HG02938 (cell line): ENCODE data around the gene RPS3.

Experiments used
- ATAC-seq: cut with Tn5 transposase; IDR thresholded peaks from one replicate; pipeline ENCODE4 v1.9.1; 2021; ENCODE audit warnings: mild to moderate bottlenecking, moderate library complexity; ENCODE audit not compliant: unreplicated experiment

Gene RPS3

GRCh38 chr11:75453916-75454655 lies 54.8 kb downstream of the RPS3 start:
- ATAC-seq = no peak

- no peak for ATAC-seq
Measured at GRCh38 chr11:75454987-75455386, 55.7 kb downstream of the RPS3 start.
